ENCODE results near the gene PLXNB2. TPM values are rescaled to one million over a fixed set of nuclear protein-coding genes. Genes with fewer than 3 reads are reported as not detected.
A peak's percentile ranks its signal among the peaks of the same experiment; 100 is the strongest.

The PLXNB2 gene
- total RNA-seq, 1 donor from 2014 or later, result 256 TPM

GRCh38 chr22:50250555-50251476 is 56.6 kb downstream of the PLXNB2 start, which contains the start of gene HDAC10:
TSS of gene HDAC10 (minus strand) at chr22:50251265. CDS start at chr22:50251032, 233 bp downstream.
- intact Hi-C loops (cut with DNase I), result no loop called here
- Histone ChIP-seq H3K27me3 (ENCODE audit: low read depth) (no peaks in the 10 kb centered on the region), H3K4me3 (peak within 1 kb of the TSS; percentile 92), H3K27ac (peak within 1 kb of the TSS; percentile 79), H3K36me3 (peaks cover 10% of the 10 kb centered on the region), H3K4me1 (peaks cover 45% of the 10 kb centered on the region), H3K9me3 (no peaks in the 10 kb centered on the region)
- DNase-seq (peak; percentile 92), ATAC-seq (peak; percentile 88 to 89)
- no peak for TF ChIP-seq CTCF (IDR thresholded peaks at IDR 0.05)

GRCh38 chr22:50250249-50250554 is 57.2 kb downstream of the PLXNB2 start:
- ATAC-seq (no peak), DNase-seq (no peak)
- Histone ChIP-seq H3K4me3 (peak overlapping the region; percentile 92), H3K4me1 (peaks cover 50% of the 10 kb centered on the region), H3K27me3 (ENCODE audit: low read depth) (no peaks in the 10 kb centered on the region), H3K27ac (peak overlapping the region; percentile 79), H3K36me3 (peaks cover 12% of the 10 kb centered on the region), H3K9me3 (no peaks in the 10 kb centered on the region)
- TF ChIP-seq CTCF (IDR thresholded peaks at IDR 0.05), result no peak
- intact Hi-C loops (cut with DNase I), result no loop called here

GRCh38 chr22:50249341-50250248 is 57.9 kb downstream of the PLXNB2 start:
- no peak for TF ChIP-seq CTCF (IDR thresholded peaks at IDR 0.05)
- ATAC-seq (no peak), DNase-seq (no peak)
- H3K4me1 ChIP-seq, result peaks cover 50% of the 10 kb centered on the region
- H3K36me3 ChIP-seq, result peaks cover 12% of the 10 kb centered on the region
- no peak overlapping the region for H3K27ac ChIP-seq
- peak overlapping the region; percentile 92 for H3K4me3 ChIP-seq
- no peaks in the 10 kb centered on the region for H3K27me3 ChIP-seq (ENCODE audit: low read depth)
- intact Hi-C loops (cut with DNase I), result no loop called here
- H3K9me3 ChIP-seq, result no peaks in the 10 kb centered on the region

GRCh38 chr22:50248196-50249081 is 59.0 kb downstream of the PLXNB2 start:
- H3K27me3 ChIP-seq (ENCODE audit: low read depth), result no peaks in the 10 kb centered on the region
- peaks cover 60% of the 10 kb centered on the region for H3K4me1 ChIP-seq
- H3K27ac ChIP-seq, result no peak overlapping the region
- intact Hi-C loops (cut with DNase I), result no loop called here
- DNase-seq, result no peak
- H3K36me3 ChIP-seq, result peaks cover 12% of the 10 kb centered on the region
- no peaks in the 10 kb centered on the region for H3K9me3 ChIP-seq
- H3K4me3 ChIP-seq, result no peak overlapping the region
- no peak for ATAC-seq
- TF ChIP-seq CTCF (IDR thresholded peaks at IDR 0.05), result no peak

GRCh38 chr22:50247748-50248147 is 59.7 kb downstream of the PLXNB2 start:
- H3K4me3 ChIP-seq, result no peak overlapping the region
- ATAC-seq, result no peak
- H3K27me3 ChIP-seq (ENCODE audit: low read depth), result no peaks in the 10 kb centered on the region
- DNase-seq, result no peak
- no peak overlapping the region for H3K27ac ChIP-seq
- intact Hi-C loops (cut with DNase I), result no loop called here
- TF ChIP-seq CTCF (IDR thresholded peaks at IDR 0.05), result no peak
- H3K9me3 ChIP-seq, result no peaks in the 10 kb centered on the region
- peaks cover 67% of the 10 kb centered on the region for H3K4me1 ChIP-seq
- peaks cover 12% of the 10 kb centered on the region for H3K36me3 ChIP-seq
